Measurements from ENCODE around the gene ZBTB20. TPM values are rescaled to one million over a fixed set of nuclear protein-coding genes. Genes with fewer than 3 reads are reported as not detected.

Gene ZBTB20
- total RNA-seq, 1 experiment from 2014 or later: 3.7 TPM

DNA sequence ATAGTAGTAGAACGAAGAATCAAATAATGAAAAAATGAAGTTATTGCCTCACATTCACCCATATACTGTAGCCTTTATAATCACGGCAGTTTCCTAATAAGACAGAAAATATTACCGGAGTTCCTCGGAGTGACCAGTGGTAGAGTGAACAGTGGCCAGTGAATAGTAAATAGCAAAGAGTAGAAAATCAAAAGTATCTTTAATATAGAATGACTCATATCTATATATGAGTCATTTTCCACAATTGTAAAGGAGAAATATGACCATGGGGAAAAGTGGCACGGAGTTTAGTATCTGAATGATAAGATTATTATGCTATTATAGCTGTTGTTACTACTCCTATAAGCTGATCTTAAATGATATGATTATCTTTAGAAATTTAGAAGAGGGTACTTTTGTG, 38.5 kb downstream of the ZBTB20 start:
- POLR2A ChIA-PET (ENCODE audit: unreplicated experiment): no interaction called here
- TF ChIP-seq EZH2phosphoT487 (IDR thresholded peaks at IDR 0.05; ENCODE audit: borderline replicate concordance, low read length): no peak
- no peak for TF ChIP-seq EZH2 (IDR thresholded peaks at IDR 0.05; ENCODE audit: low read length, unreplicated experiment)
- TF ChIP-seq, protein P1, sequence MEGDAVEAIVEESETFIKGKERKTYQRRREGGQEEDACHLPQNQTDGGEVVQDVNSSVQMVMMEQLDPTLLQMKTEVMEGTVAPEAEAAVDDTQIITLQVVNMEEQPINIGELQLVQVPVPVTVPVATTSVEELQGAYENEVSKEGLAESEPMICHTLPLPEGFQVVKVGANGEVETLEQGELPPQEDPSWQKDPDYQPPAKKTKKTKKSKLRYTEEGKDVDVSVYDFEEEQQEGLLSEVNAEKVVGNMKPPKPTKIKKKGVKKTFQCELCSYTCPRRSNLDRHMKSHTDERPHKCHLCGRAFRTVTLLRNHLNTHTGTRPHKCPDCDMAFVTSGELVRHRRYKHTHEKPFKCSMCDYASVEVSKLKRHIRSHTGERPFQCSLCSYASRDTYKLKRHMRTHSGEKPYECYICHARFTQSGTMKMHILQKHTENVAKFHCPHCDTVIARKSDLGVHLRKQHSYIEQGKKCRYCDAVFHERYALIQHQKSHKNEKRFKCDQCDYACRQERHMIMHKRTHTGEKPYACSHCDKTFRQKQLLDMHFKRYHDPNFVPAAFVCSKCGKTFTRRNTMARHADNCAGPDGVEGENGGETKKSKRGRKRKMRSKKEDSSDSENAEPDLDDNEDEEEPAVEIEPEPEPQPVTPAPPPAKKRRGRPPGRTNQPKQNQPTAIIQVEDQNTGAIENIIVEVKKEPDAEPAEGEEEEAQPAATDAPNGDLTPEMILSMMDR (conservative IDR thresholded peaks at IDR 0.05; ENCODE audit: low read depth, low read length): no peak
- intact Hi-C loops (cut with micrococcal nuclease): loop anchor here (2.0 kb wide), 1 partner anchor 72 kb away; no protein-coding TSS in a partner anchor

DNA sequence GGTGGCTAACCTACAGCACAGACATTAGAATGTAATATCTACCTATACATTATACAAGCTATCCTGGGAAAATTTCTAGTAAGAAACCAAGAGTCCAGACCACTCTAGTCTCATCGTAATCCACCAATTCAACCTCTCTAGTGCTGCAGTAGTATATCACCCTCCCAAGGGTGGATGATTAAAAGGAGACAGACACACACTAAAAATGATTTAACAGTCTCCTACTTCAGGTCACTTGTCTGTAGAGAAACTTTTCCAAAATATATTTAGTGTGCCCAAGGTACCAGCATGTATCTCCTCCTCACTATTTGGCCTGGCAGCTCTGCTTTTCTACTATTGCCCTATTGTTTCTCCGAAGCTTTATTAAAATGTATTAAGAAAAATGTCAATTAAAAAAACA, 45.0 kb downstream of the ZBTB20 start:
- no peaks in the 10 kb centered on the region for H3K9me3 ChIP-seq (ENCODE audit: low read length)
- H3K27me3 ChIP-seq (ENCODE audit: low read length): no peaks in the 10 kb centered on the region
- CTCF ChIA-PET: no interaction called here
- 0 out of 2 replicates have a peak, but pooled peaks cover 3% of the 10 kb centered on the region for H3K4me1 ChIP-seq (ENCODE audit: insufficient read depth, low read length)
- H3K79me2 ChIP-seq (ENCODE audit: low read length): no peaks in the 10 kb centered on the region
- H3K9ac ChIP-seq (ENCODE audit: low read length): no peak overlapping the region
- H2AFZ ChIP-seq (ENCODE audit: low read length): no peak overlapping the region
- intact Hi-C loops (cut with micrococcal nuclease): no loop called here
- POLR2A ChIA-PET (ENCODE audit: unreplicated experiment): no interaction called here
- no peaks in the 10 kb centered on the region for H3F3A ChIP-seq (ENCODE audit: low read length, unreplicated experiment)
- H4K20me1 ChIP-seq (ENCODE audit: low read length): no peaks in the 10 kb centered on the region
- ATAC-seq: no peak
- no peaks in the 10 kb centered on the region for H3K36me3 ChIP-seq (ENCODE audit: low read depth, low read length)
- DNase-seq: no peak
- H3K4me3 ChIP-seq (ENCODE audit: low read length): no peak overlapping the region
- no peak overlapping the region for H3K4me2 ChIP-seq (ENCODE audit: low read length)
- TF ChIP-seq EZH2phosphoT487 (IDR thresholded peaks at IDR 0.05; ENCODE audit: borderline replicate concordance, low read length) (no peak), EZH2 (IDR thresholded peaks at IDR 0.05; ENCODE audit: low read length, unreplicated experiment) (no peak)
- TF ChIP-seq, protein P1 (conservative IDR thresholded peaks at IDR 0.05; ENCODE audit: low read depth, low read length): no peak
- BruUV-seq (replicated peaks): no TSS peak
- no peaks in the 10 kb centered on the region for H3K9me2 ChIP-seq (replicated peaks; ENCODE audit: low read length)
- H3K27ac ChIP-seq (ENCODE audit: low read length): no peak overlapping the region

More for the DNA sequence above, 38.5 kb downstream of the ZBTB20 start:
- Histone ChIP-seq H2AFZ (ENCODE audit: low read length) (no peak overlapping the region), H3K4me2 (ENCODE audit: low read length) (peak overlapping the region; percentile 16; the same call in 1 of the 2 replicates), H3K9me2 (replicated peaks; ENCODE audit: low read length) (no peaks in the 10 kb centered on the region), H3K27me3 (ENCODE audit: low read length) (no peaks in the 10 kb centered on the region), H3K36me3 (ENCODE audit: low read depth, low read length) (no peaks in the 10 kb centered on the region), H3K4me1 (ENCODE audit: insufficient read depth, low read length) (peaks cover 5% of the 10 kb centered on the region), H3K27ac (ENCODE audit: low read length) (no peak overlapping the region), H3K79me2 (ENCODE audit: low read length) (no peaks in the 10 kb centered on the region), H3K9me3 (ENCODE audit: low read length) (no peaks in the 10 kb centered on the region), H3K9ac (ENCODE audit: low read length) (no peak overlapping the region), H3K4me3 (ENCODE audit: low read length) (no peak overlapping the region), H3F3A (ENCODE audit: low read length, unreplicated experiment) (no peaks in the 10 kb centered on the region), H4K20me1 (ENCODE audit: low read length) (no peaks in the 10 kb centered on the region)
- BruUV-seq (replicated peaks): no TSS peak
- peak; percentile 99 for ATAC-seq
- CTCF ChIA-PET: no interaction called here
- peak; percentile 27 for DNase-seq

DNA sequence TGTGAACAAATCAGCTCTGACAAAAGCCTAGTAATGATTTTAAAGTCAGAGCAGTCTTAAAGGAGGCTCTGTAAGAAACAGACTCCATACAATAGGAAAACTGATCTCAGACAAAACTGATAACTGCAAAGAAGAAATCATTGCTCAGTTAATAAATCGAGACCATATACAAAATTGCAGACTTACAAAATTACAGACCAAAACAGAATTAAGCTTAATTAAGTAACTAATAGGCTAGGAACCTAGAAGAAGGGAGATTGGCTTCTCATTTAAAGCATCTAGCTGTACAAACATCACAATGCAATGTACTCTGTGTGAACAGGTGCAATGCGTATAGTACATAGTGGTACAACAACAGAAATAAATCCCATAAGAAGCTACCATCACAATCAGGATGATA, 46.3 kb downstream of the ZBTB20 start:
- Histone ChIP-seq H3K79me2 (ENCODE audit: low read length) (no peaks in the 10 kb centered on the region), H3K4me3 (ENCODE audit: low read length) (no peak overlapping the region; the same call in 1 of the 2 replicates), H2AFZ (ENCODE audit: low read length) (peak overlapping the region; percentile 77; the same call in 1 of the 2 replicates)

More for the DNA sequence above, 46.3 kb downstream of the ZBTB20 start:
- CTCF ChIA-PET: interaction anchor here (0.6 kb wide), 1 partner anchor 468 kb away, joined by 4 read pairs; no protein-coding TSS in a partner anchor
- BruUV-seq (replicated peaks): TSS peak; percentile 28
- TF ChIP-seq, protein P1 (conservative IDR thresholded peaks at IDR 0.05; ENCODE audit: low read depth, low read length): no peak
- no peak for TF ChIP-seq EZH2phosphoT487 (IDR thresholded peaks at IDR 0.05; ENCODE audit: borderline replicate concordance, low read length)
- no peak for TF ChIP-seq EZH2 (IDR thresholded peaks at IDR 0.05; ENCODE audit: low read length, unreplicated experiment)
- H3K4me2 ChIP-seq (ENCODE audit: low read length): peak overlapping the region; percentile 77
- 0 out of 2 replicates have a peak overlapping the region, but pooled peaks have one; percentile 27 for H3K9ac ChIP-seq (ENCODE audit: low read length)
- no peaks in the 10 kb centered on the region for H3K9me3 ChIP-seq (ENCODE audit: low read length)
- intact Hi-C loops (cut with micrococcal nuclease): loop anchor here (2.0 kb wide), 1 partner anchor 46 kb away; the partner anchor contains the start of gene ZBTB20
- DNase-seq (no peak), ATAC-seq (peak; percentile 20; the same call in 1 of the 2 replicates)
- POLR2A ChIA-PET (ENCODE audit: unreplicated experiment): interaction anchor here (0.5 to 0.6 kb wide), 2 partner anchors 66 to 290 kb away, joined by 3 to 7 read pairs; no protein-coding TSS in a partner anchor
- H3F3A ChIP-seq (ENCODE audit: low read length, unreplicated experiment): no peaks in the 10 kb centered on the region
- no peaks in the 10 kb centered on the region for H3K36me3 ChIP-seq (ENCODE audit: low read depth, low read length)
- H3K27me3 ChIP-seq (ENCODE audit: low read length): no peaks in the 10 kb centered on the region
- H3K27ac ChIP-seq (ENCODE audit: low read length): no peak overlapping the region
- no peaks in the 10 kb centered on the region for H4K20me1 ChIP-seq (ENCODE audit: low read length)
- 0 out of 2 replicates have a peak, but pooled peaks cover 3% of the 10 kb centered on the region for H3K4me1 ChIP-seq (ENCODE audit: insufficient read depth, low read length)
- H3K9me2 ChIP-seq (replicated peaks; ENCODE audit: low read length): no peaks in the 10 kb centered on the region

Measured in PC-3 (cell line).